Non-pigmented ciliary epithelial cell (primary cell): ENCODE results near the gene CBLB.

ENCODE experiments used
- DNase-seq: peaks from one replicate; pipeline ENCODE4 v3.0.0-alpha.2; 2010; ENCODE audit warnings: low read depth

Gene CBLB

GRCh38 chr3:105845488-105845887, 23.3 kb downstream of the CBLB start:
- DNase-seq = no peak

- no peak for DNase-seq
Measured at GRCh38 chr3:105844704-105845103, 24.1 kb downstream of the CBLB start.

DNA sequence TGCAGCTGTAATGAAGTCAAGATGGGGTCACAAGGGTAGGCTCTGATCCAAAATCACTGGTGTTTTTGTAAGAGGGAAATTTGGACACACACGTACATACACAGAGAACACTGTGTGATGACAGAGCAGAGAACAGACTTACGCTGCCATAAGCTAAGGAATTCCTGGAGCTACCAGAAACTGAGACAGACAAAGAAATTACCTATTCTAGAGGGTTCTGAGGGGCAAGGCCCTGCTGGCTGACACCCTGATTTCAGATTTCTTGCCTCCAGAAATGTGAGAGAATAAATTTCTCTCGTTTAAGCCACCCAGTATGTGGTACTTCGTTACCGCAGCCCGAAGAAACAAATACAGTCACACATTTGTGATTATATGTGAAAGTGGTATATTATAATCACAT, 24.8 kb downstream of the CBLB start:
- DNase-seq = no peak

DNA sequence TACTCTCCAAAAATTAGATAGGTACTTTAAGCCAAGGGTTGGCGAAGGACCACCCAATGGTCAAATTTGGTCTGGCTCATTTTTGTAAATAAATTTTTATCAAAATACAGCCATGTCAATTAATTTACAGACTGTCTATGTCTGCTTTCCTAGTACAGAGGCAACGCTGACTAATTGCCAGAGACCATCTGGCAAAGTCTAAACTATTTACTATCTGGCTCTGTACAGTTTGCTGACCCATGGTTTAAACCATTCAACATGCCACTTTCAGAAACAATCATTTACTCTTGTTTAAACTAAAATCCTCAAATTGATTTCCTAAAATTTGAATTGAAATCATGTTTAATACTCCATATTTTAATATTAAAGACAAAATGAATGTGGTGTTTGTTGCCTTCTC, 25.9 kb downstream of the CBLB start:
- no peak for DNase-seq

- DNase-seq = no peak
Measured at GRCh38 chr3:105842449-105842848, 26.4 kb downstream of the CBLB start.

- no peak for DNase-seq
Measured at GRCh38 chr3:105837947-105838346, 30.9 kb downstream of the CBLB start.

DNA sequence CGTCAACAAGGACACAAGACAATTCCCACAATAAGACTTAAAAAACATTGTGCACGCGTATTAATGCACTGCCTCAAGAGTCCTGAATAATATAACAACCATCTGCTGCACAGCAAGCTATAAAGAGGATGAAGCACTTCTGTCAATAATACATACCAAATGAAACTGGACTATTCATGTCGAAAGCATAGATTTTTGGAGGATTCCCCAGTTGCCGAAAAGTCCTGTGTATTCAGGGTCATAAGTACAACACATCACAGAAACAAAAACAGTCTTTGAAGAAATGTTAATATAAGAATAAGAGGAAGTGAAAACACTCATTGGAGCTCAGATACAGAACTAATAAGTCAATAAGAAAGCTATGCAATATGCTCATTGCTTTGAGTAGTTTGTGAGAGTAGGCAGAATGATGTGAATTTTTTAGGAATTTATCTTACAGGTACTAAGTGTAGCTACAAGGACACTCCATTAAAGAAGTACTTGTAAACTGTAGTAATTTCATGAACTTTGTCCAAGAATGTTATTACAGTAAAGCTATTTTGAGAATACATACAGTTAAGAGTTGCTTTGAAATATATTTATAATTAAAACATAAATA, 31.6 kb downstream of the CBLB start:
- DNase-seq = no peak

DNA sequence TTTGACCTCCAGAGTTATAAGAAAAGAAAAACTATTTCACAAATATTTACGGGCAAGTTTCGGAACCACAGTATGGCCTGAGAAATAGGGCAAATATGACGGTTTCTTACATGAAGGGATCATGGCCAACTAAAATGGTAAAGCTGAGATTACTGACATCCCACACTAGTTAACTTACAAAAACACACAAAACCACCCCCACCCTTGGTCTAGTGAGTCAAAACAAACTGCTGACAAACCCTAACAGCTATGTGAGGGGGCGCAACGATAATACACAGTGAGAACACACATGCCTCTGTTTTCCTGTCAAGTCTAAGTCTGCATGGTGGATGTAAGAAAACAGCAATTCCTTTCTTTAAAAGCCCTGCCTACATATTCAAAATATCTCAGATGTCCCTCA, 32.3 kb downstream of the CBLB start:
- peak; percentile 97 for DNase-seq

- DNase-seq = no peak
Measured at GRCh38 chr3:105835606-105836005, 33.2 kb downstream of the CBLB start.

DNA sequence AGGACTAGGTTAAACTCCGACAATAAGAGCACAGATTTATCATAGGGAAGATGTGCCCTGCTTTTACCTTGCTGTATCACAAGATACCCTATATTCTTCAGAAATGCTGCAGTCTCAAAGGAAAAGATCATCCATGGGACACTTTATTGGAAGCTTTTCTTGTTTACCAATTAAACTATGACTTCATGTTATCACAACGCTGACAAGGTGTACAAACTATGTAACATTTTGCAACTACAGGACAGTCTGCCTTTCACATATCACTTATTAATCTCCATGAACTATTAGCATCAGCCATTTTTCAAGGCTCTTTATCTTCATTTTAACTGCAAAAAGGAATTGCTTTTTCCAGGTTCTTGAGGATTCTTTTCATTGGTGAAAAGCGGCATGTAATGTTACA, 34.0 kb downstream of the CBLB start:
- DNase-seq = no peak

DNA sequence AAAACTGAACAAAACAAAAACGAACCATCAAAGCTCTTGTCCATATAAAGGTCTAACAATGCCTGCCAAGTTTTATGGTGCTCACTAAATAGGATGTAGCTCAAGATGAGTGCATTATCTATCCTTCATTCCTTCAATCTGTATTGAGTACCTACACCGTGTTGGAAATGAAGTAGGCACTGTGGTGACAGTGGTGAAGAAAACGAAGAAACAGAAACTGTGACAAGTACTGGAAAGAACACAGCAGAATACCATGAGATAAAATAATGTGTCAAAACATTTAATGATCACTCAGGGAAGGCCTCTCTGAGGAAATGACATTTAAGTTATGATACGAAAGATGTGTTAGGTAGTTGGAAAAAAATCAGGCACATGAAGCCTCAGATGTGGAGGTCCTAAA, 36.2 kb downstream of the CBLB start:
- DNase-seq = no peak

DNA sequence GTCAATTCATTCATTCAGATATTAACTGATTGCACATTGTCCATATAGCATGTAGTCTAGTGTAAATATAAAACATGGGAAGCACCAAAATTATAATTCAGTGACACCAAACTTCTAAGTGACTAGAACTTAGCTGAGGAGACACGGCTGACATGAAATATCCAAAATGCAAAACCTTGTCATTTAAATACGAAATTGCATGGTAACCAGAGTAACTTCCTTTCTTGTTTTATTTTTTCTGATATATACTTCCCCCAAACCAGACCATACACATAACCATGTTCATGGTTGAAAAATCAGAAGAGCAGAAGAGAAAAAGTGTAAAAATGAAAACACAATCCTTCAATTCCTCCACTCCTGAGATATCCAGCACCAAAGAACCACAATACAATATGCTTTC, 38.0 kb downstream of the CBLB start:
- DNase-seq = no peak

GRCh38 chr3:105829871-105830622, 38.8 kb downstream of the CBLB start:
- no peak for DNase-seq

DNA sequence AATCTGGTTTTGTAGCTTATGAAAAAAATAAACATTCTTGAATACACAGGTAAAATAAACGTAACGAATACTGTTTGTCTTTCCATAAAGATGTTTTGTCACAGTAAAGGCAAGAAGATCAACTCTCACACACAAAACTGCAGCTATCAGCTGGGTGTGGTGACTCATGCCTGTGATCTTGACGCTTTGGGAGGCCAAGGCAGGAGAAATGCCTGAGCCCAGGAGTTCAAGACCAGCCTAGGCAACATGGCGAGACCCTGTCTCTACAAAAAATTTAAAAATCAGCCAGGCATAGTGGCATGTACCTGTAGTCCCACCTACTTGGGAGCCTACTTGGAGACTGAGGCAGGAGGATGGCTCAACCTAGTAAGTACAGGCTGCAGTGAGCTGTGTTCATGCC, 39.6 kb downstream of the CBLB start:
- no peak for DNase-seq

DNA sequence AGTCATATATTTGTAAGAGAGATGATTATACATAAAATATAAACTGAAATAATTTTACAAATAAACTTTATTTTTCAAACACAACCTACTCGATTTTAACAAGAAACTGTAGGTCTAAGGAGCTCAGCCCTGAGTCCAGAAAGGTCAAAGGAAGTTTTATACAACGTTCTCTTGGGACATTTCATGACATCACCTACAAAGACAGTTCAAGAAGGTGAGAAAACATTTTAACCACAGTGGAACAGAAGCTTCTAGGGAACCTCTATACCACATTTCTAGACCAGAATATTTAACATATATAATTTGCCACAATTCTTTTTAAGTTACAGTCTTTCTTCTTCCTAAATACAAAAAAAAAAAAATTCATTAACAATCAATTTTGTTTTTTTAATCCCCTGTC, 40.1 kb downstream of the CBLB start:
- DNase-seq = no peak

GRCh38 chr3:105827959-105828358, 40.9 kb downstream of the CBLB start:
- peak; percentile 92 for DNase-seq

- DNase-seq = no peak
Measured at GRCh38 chr3:105826778-105827634, 41.8 kb downstream of the CBLB start.

DNA sequence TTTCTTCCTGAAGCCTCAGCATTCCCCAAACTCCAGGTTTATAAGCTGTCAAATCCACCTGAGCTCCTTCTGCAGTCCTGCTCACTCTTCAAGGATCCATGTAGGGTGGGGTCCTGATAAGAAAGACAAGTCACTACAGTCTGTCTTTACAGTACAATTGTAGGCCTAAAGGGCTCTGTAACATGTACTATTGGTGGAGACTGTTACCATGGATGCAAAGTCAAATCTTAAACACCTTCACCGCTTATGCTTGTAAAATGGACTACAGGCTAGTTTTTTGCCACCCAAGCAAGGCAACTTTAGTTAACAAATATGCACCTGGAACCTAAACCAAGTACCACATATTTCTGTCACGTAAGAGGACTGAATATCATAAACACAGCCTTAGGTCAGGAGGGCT, 44.7 kb downstream of the CBLB start:
- no peak for DNase-seq

GRCh38 chr3:105823149-105823867, 45.5 kb downstream of the CBLB start:
- DNase-seq = peak; percentile 95

- DNase-seq = no peak
Measured at GRCh38 chr3:105822171-105823123, 46.4 kb downstream of the CBLB start.

DNA sequence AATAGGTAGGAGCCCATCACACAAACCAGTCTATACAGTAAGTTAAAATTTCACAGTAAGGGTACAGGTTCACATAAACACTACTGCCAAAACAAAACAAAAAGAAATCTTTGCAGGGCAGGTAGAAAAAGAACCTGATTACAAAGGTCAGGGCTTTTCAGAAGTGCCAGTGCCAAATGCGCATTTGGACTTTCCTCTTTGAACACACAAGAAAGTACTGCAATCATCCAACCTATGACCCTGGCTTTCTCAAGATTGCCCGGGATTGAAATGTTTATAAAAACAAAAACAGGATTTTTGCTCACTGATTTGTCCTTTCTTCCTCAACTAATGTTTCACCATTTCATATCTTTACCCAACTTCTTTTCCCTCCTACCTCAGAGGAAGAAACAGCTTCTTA, 47.4 kb downstream of the CBLB start:
- no peak for DNase-seq
